ENCODE measurements around the gene BLTP3B.

GRCh38 chr12:100174495-100174894 is 31.8 kb upstream of the BLTP3B start:
- TF ChIP-seq CTCF (IDR thresholded peaks at IDR 0.05) = no peak
- TF ChIP-seq ZFX (IDR thresholded peaks at IDR 0.05; ENCODE audit: borderline replicate concordance) = no peak

All from 22Rv1 (cell line).